Gastroesophageal sphincter (tissue), 3 donors: ENCODE measurements around the gene FAM177B.

ENCODE experiments used
- EP300 ChIP-seq: sonication (generic); formaldehyde crosslinking; IDR thresholded peaks from one replicate; pipeline ENCODE4 v1.6.1; 2017; ENCODE audit warnings: antibody characterized with exemption, mild to moderate bottlenecking
- POLR2A ChIP-seq, 2 donors: fragments of 450-650 bp; IDR thresholded peaks; one replicate each; pipeline ENCODE4 v1.6.1; 2017; ENCODE audit warnings: antibody characterized with exemption in 2 of 2, mild to moderate bottlenecking in 2 of 2, moderate library complexity in 1 of 2
- POLR2AphosphoS5 ChIP-seq: sonication (generic); formaldehyde crosslinking; IDR thresholded peaks from one replicate; pipeline ENCODE4 v1.6.1; 2017; ENCODE audit warnings: antibody characterized with exemption
- TF ChIP-seq, protein P1 (sequence below), 4 experiments: fragments of 200-600 bp in 2 of 4; fragments of 450-650 bp in 2 of 4; sonication (generic) in 1 of 4; IDR thresholded peaks; one replicate each; pipeline ENCODE4 v1.5.1; 2017 to 2019; ENCODE audit warnings: antibody characterized with exemption in 4 of 4, mild to moderate bottlenecking in 2 of 4, moderate library complexity in 2 of 4

DNA sequence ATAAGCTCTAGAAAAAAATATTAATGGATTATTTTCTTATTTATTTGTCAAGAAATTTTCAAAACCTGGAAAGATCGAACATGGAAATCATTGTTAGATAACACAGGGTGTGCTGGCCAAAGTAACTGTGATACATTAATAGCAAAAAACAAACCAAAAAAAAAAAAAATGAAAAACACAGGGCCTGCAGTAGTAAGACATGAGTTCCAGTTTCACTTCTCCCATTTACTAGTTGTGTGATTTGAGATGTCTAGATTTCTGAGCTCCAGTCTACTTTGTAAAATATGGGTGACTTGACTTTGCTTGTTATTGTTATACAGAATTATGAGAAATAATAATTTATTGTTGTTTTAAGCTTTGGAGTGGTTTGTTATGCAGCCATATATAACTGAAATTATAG is 13.6 kb downstream of the FAM177B start:
- TF ChIP-seq, protein P1, sequence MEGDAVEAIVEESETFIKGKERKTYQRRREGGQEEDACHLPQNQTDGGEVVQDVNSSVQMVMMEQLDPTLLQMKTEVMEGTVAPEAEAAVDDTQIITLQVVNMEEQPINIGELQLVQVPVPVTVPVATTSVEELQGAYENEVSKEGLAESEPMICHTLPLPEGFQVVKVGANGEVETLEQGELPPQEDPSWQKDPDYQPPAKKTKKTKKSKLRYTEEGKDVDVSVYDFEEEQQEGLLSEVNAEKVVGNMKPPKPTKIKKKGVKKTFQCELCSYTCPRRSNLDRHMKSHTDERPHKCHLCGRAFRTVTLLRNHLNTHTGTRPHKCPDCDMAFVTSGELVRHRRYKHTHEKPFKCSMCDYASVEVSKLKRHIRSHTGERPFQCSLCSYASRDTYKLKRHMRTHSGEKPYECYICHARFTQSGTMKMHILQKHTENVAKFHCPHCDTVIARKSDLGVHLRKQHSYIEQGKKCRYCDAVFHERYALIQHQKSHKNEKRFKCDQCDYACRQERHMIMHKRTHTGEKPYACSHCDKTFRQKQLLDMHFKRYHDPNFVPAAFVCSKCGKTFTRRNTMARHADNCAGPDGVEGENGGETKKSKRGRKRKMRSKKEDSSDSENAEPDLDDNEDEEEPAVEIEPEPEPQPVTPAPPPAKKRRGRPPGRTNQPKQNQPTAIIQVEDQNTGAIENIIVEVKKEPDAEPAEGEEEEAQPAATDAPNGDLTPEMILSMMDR (IDR thresholded peaks at IDR 0.05), result no peak
- no peak for TF ChIP-seq POLR2A (IDR thresholded peaks at IDR 0.05)
- TF ChIP-seq EP300, result no peak
- no peak for TF ChIP-seq POLR2AphosphoS5
